Astrocyte (in vitro differentiated cells and primary cell): ENCODE results near the gene CMTR2. TPM values are rescaled to one million over a fixed set of nuclear protein-coding genes. Genes with fewer than 3 reads are reported as not detected.

Experiments used
- DNase-seq: peaks from one replicate; pipeline ENCODE4 v3.0.0-alpha.2; 2010; ENCODE audit warnings: low read depth
- FAIRE-seq: peaks from 2 replicates; lab custom pipeline; 2011; peaks lifted over from hg19 to GRCh38; lab: Jason Lieb, UNC
- H2AFZ ChIP-seq: 2 replicates; pipeline ENCODE4 v1.6.0; 2012; ENCODE audit warnings: low read depth, low read length, inconsistent platforms
- H3K27ac ChIP-seq: 2 replicates; pipeline ENCODE4 v1.5.1; 2011; ENCODE audit warnings: low read depth, low read length, inconsistent platforms
- H3K27me3 ChIP-seq: 2 replicates; pipeline ENCODE4 v1.6.0; 2011; ENCODE audit warnings: low read length, inconsistent platforms; ENCODE audit not compliant: insufficient read depth
- H3K36me3 ChIP-seq: 2 replicates; pipeline ENCODE4 v1.5.1; 2011; ENCODE audit warnings: low read length, inconsistent platforms; ENCODE audit not compliant: insufficient read depth
- H3K4me1 ChIP-seq: 2 replicates; pipeline ENCODE4 v1.5.1; 2011; ENCODE audit warnings: low read length, inconsistent platforms; ENCODE audit not compliant: insufficient read depth
- H3K4me2 ChIP-seq: 2 replicates; pipeline ENCODE4 v1.6.0; 2012; ENCODE audit warnings: low read length, inconsistent platforms
- H3K4me3 ChIP-seq: 2 replicates; pipeline ENCODE4 v1.5.1; 2011; ENCODE audit warnings: low read depth, mild to moderate bottlenecking, low read length, inconsistent platforms; ENCODE audit not compliant: insufficient read depth
- H3K79me2 ChIP-seq: 2 replicates; pipeline ENCODE4 v1.6.0; 2012; ENCODE audit warnings: mild to moderate bottlenecking, low read length, inconsistent platforms; ENCODE audit not compliant: insufficient read depth
- H3K9ac ChIP-seq: 2 replicates; pipeline ENCODE4 v1.6.0; 2012; ENCODE audit warnings: mild to moderate bottlenecking, low read length, inconsistent platforms
- H3K9me3 ChIP-seq: 2 replicates; pipeline ENCODE4 v1.5.1; 2012; ENCODE audit warnings: low read depth, mild to moderate bottlenecking, low read length, inconsistent platforms; ENCODE audit not compliant: insufficient read depth
- H4K20me1 ChIP-seq: 2 replicates; pipeline ENCODE4 v1.6.0; 2012; ENCODE audit warnings: low read length, inconsistent platforms; ENCODE audit not compliant: insufficient read depth
- H3K27ac Mint-ChIP-seq: one replicate; pipeline ENCODE4 v1.8.0; 2021; ENCODE audit warnings: mild to moderate bottlenecking, mixed read lengths; ENCODE audit not compliant: unreplicated experiment
- H3K27me3 Mint-ChIP-seq: one replicate; pipeline ENCODE4 v1.8.0; 2021; ENCODE audit warnings: low read depth, mixed read lengths; ENCODE audit not compliant: unreplicated experiment
- H3K36me3 Mint-ChIP-seq: one replicate; pipeline ENCODE4 v1.8.0; 2021; ENCODE audit warnings: low read depth, mixed read lengths; ENCODE audit not compliant: unreplicated experiment
- H3K4me1 Mint-ChIP-seq: one replicate; pipeline ENCODE4 v1.8.0; 2021; ENCODE audit warnings: low read depth, mixed read lengths; ENCODE audit not compliant: unreplicated experiment
- H3K4me3 Mint-ChIP-seq: one replicate; pipeline ENCODE4 v1.8.0; 2021; ENCODE audit warnings: mild to moderate bottlenecking, moderate library complexity, mixed read lengths; ENCODE audit not compliant: unreplicated experiment
- H3K9me3 Mint-ChIP-seq: one replicate; pipeline ENCODE4 v1.8.0; 2021; ENCODE audit warnings: mild to moderate bottlenecking, mixed read lengths; ENCODE audit not compliant: unreplicated experiment
- EZH2 ChIP-seq: IDR thresholded peaks from 2 replicates; pipeline ENCODE4 v1.6.1; 2012; ENCODE audit warnings: mild to moderate bottlenecking, low read length, inconsistent platforms; ENCODE audit not compliant: insufficient read depth
- total RNA-seq: library from RNA; stranded (reverse); gene quantifications from 2 replicates; pipeline ENCODE4 v1.2.1, GENCODE V29; 2021
- TF ChIP-seq, protein P1 (sequence below): IDR thresholded peaks from 2 replicates; pipeline ENCODE4 v1.5.1; 2011; ENCODE audit warnings: low read depth, mild to moderate bottlenecking, inconsistent platforms, low read length, moderate library complexity; ENCODE audit not compliant: insufficient read depth

CMTR2 gene
- total RNA-seq, 1 donor from 2014 or later: 16.0 TPM

DNA sequence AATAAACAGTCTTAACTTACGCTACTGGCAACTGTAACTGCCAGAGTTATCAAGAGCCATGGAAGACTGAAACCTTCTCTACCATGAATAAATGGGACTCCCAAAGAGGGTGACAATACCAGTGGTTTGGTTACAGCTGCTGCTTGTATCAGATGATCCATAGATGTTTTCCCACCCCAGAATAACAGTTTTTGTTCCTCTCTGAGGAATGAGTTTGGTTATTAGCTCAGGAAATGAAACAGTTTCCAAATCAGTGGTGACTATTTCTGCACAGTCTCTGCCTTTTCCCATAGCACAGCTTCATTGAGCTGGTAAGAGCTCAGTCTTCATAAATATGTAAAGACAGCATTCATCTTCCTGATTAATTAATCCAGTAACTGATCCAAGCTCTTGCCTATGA is 44.7 kb downstream of the CMTR2 start:
- peaks cover 8% of the 10 kb centered on the region for H3K27me3 Mint-ChIP-seq
- DNase-seq: no peak
- FAIRE-seq: no peak

DNA sequence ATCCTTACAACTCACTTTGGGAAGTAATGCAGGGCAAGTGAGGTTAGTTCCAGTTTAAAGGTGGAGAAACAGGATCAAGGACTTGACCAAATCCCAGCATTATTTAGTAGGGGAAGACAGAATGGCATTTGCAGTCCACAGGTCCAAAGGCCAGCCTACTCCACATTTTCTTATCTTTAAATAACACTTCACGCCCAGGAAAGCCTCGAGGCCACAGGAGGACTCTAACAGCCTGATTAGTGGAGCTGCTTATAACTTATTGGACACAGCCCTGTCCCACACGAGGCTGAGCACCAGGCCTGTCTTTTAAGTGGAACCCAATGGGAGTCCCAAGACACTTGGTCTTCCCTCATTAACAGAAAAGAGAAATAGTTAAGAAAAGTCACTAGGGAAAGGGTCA is 46.6 kb downstream of the CMTR2 start:
- Mint-ChIP-seq H3K4me3 (no peak overlapping the region), H3K27ac (no peak overlapping the region)
- no peaks in the 10 kb centered on the region for H3K36me3 ChIP-seq

More for the DNA sequence above, 44.7 kb downstream of the CMTR2 start:
- Mint-ChIP-seq H3K36me3 (peaks cover 2% of the 10 kb centered on the region), H3K27ac (no peak overlapping the region), H3K9me3 (peaks cover 2% of the 10 kb centered on the region), H3K4me1 (no peaks in the 10 kb centered on the region), H3K4me3 (no peak overlapping the region)
- no peak overlapping the region for H2AFZ ChIP-seq
- no peaks in the 10 kb centered on the region for H3K36me3 ChIP-seq
- H3K27me3 ChIP-seq: no peaks in the 10 kb centered on the region
- H3K27ac ChIP-seq: no peak overlapping the region
- H3K4me1 ChIP-seq: no peaks in the 10 kb centered on the region
- H3K4me2 ChIP-seq: no peak overlapping the region
- H3K9ac ChIP-seq: no peak overlapping the region
- H3K4me3 ChIP-seq: no peak overlapping the region
- H3K9me3 ChIP-seq: no peaks in the 10 kb centered on the region
- TF ChIP-seq EZH2: no peak
- TF ChIP-seq, protein P1, sequence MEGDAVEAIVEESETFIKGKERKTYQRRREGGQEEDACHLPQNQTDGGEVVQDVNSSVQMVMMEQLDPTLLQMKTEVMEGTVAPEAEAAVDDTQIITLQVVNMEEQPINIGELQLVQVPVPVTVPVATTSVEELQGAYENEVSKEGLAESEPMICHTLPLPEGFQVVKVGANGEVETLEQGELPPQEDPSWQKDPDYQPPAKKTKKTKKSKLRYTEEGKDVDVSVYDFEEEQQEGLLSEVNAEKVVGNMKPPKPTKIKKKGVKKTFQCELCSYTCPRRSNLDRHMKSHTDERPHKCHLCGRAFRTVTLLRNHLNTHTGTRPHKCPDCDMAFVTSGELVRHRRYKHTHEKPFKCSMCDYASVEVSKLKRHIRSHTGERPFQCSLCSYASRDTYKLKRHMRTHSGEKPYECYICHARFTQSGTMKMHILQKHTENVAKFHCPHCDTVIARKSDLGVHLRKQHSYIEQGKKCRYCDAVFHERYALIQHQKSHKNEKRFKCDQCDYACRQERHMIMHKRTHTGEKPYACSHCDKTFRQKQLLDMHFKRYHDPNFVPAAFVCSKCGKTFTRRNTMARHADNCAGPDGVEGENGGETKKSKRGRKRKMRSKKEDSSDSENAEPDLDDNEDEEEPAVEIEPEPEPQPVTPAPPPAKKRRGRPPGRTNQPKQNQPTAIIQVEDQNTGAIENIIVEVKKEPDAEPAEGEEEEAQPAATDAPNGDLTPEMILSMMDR: no peak
- H3K79me2 ChIP-seq: no peaks in the 10 kb centered on the region
- H4K20me1 ChIP-seq: no peaks in the 10 kb centered on the region

DNA sequence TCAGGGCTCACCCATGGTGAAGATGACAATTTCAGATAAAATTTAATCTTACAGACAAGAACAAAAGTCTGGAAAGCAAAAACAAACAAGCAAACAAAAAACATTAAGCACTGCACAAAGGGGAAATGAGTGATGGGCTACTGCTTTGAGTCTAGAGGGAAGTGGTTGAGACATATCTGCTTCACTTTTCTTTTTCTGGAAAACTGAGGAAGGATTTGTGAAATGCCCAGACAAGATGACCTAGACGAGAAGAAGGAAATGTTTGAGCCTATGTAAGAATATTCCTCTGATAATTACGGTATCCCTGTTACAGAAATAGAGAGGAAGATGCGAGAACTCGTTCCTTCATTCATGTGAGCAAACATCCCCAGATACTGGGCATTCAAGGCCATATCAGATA is 47.2 kb downstream of the CMTR2 start:
- Histone ChIP-seq H3K36me3 (no peaks in the 10 kb centered on the region), H3K27me3 (no peaks in the 10 kb centered on the region), H3K79me2 (no peaks in the 10 kb centered on the region), H3K9ac (no peak overlapping the region), H3K27ac (no peak overlapping the region), H3K9me3 (no peaks in the 10 kb centered on the region), H2AFZ (no peak overlapping the region), H3K4me3 (no peak overlapping the region), H4K20me1 (no peaks in the 10 kb centered on the region), H3K4me2 (no peak overlapping the region), H3K4me1 (no peaks in the 10 kb centered on the region)
- H3K36me3 Mint-ChIP-seq: no peaks in the 10 kb centered on the region
- DNase-seq (no peak), FAIRE-seq (no peak)
- no peaks in the 10 kb centered on the region for H3K4me1 Mint-ChIP-seq
- TF ChIP-seq EZH2: no peak
- TF ChIP-seq, protein P1: no peak
- H3K4me3 Mint-ChIP-seq: no peak overlapping the region
- no peak overlapping the region for H3K27ac Mint-ChIP-seq
- peaks cover 2% of the 10 kb centered on the region for H3K9me3 Mint-ChIP-seq
- peaks cover 4% of the 10 kb centered on the region for H3K27me3 Mint-ChIP-seq

More for the DNA sequence above, 46.6 kb downstream of the CMTR2 start:
- Histone ChIP-seq H3K4me2 (no peak overlapping the region), H3K4me3 (no peak overlapping the region), H3K27ac (no peak overlapping the region), H3K4me1 (no peaks in the 10 kb centered on the region), H3K9me3 (no peaks in the 10 kb centered on the region), H3K79me2 (no peaks in the 10 kb centered on the region), H4K20me1 (no peaks in the 10 kb centered on the region), H3K9ac (no peak overlapping the region), H3K27me3 (no peaks in the 10 kb centered on the region), H2AFZ (no peak overlapping the region)
- Mint-ChIP-seq H3K36me3 (no peaks in the 10 kb centered on the region), H3K4me1 (no peaks in the 10 kb centered on the region), H3K27me3 (peaks cover 4% of the 10 kb centered on the region), H3K9me3 (peaks cover 2% of the 10 kb centered on the region)
- no peak for TF ChIP-seq EZH2
- TF ChIP-seq, protein P1: no peak
- no peak for DNase-seq
- FAIRE-seq: no peak

Other genes starting within 250 kb of the CMTR2 start
- gene HYDIN, start 58.7 kb downstream of the CMTR2 start, total RNA-seq: 1.1 and 1.4 TPM in 2 replicates
- 4.2 TPM in 2 replicates for gene CALB2, start 69.3 kb upstream of the CMTR2 start, total RNA-seq
- gene TLE7, start 152.7 kb upstream of the CMTR2 start, total RNA-seq: not detected in 2 replicates
- 10.9 and 12.4 TPM in 2 replicates for gene ZNF23, start 172.8 kb upstream of the CMTR2 start, total RNA-seq
- gene ZNF19, start 199.9 kb upstream of the CMTR2 start, total RNA-seq: 2.8 and 2.9 TPM in 2 replicates
- 0.09 TPM in 1 of 2 replicates, not detected in the other for gene CHST4, start 237.0 kb upstream of the CMTR2 start, total RNA-seq